OCI-LY7 (cell line): ENCODE results near the gene THSD7A.

Experiments used
- EZH2phosphoT487 ChIP-seq: fragments of 200-600 bp; sonication (generic); IDR thresholded peaks from 2 replicates; pipeline ENCODE4 v1.6.1; 2018; ENCODE audit warnings: low read depth, borderline replicate concordance, mild to moderate bottlenecking, mixed run types, antibody characterized with exemption, low read length, moderate library complexity, mixed read lengths
- TF ChIP-seq, protein P1 (sequence below): fragments of 200-600 bp; sonication (generic); conservative IDR thresholded peaks from 2 replicates; pipeline ENCODE4 v1.5.1; 2014; ENCODE audit warnings: mild to moderate bottlenecking, antibody characterized with exemption, low read length, moderate library complexity, mixed read lengths

- TF ChIP-seq, protein P1, sequence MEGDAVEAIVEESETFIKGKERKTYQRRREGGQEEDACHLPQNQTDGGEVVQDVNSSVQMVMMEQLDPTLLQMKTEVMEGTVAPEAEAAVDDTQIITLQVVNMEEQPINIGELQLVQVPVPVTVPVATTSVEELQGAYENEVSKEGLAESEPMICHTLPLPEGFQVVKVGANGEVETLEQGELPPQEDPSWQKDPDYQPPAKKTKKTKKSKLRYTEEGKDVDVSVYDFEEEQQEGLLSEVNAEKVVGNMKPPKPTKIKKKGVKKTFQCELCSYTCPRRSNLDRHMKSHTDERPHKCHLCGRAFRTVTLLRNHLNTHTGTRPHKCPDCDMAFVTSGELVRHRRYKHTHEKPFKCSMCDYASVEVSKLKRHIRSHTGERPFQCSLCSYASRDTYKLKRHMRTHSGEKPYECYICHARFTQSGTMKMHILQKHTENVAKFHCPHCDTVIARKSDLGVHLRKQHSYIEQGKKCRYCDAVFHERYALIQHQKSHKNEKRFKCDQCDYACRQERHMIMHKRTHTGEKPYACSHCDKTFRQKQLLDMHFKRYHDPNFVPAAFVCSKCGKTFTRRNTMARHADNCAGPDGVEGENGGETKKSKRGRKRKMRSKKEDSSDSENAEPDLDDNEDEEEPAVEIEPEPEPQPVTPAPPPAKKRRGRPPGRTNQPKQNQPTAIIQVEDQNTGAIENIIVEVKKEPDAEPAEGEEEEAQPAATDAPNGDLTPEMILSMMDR: no peak
- TF ChIP-seq EZH2phosphoT487: no peak
Observed at GRCh38 chr7:11681461-11681860, 150.5 kb downstream of the THSD7A start.
